GM23338 (cell line): ENCODE results near the gene ZMPSTE24. TPM values are rescaled to one million over a fixed set of nuclear protein-coding genes. Genes with fewer than 3 reads are reported as not detected.

Experiments used
- ATAC-seq: fragments of 200-7000 bp; cut with Tn5 transposase; 3 replicates; pipeline ENCODE4 v1.9.1; 2020
- DNase-seq: peaks from one replicate; pipeline ENCODE4 v3.0.0-alpha.2; 2015; ENCODE audit warnings: low spot score
- H2AFZ ChIP-seq: fragments of 200-600 bp; sonication (generic); 2 replicates; pipeline ENCODE4 v1.8.0; 2016; ENCODE audit warnings: antibody characterized with exemption, mild to moderate bottlenecking, moderate library complexity
- H3F3A ChIP-seq: fragments of 200-600 bp; sonication (generic); replicated peaks from 2 replicates; pipeline ENCODE4 v1.8.0; 2017; ENCODE audit warnings: antibody characterized with exemption, mixed run types, low read depth
- H3K27ac ChIP-seq: fragments of 200-600 bp; sonication (generic); 2 replicates; pipeline ENCODE4 v1.6.1; 2016; ENCODE audit warnings: low read depth
- H3K27me3 ChIP-seq: fragments of 200-600 bp; sonication (generic); 2 replicates; pipeline ENCODE4 v1.8.0; 2016; ENCODE audit warnings: mild to moderate bottlenecking, mixed run types, moderate library complexity; ENCODE audit not compliant: insufficient read depth
- H3K36me3 ChIP-seq: fragments of 200-600 bp; sonication (generic); 2 replicates; pipeline ENCODE4 v1.8.0; 2016; ENCODE audit warnings: mild to moderate bottlenecking; ENCODE audit not compliant: insufficient read depth
- H3K4me1 ChIP-seq: fragments of 200-600 bp; sonication (generic); 2 replicates; pipeline ENCODE4 v1.8.0; 2016; ENCODE audit warnings: mild to moderate bottlenecking, moderate library complexity; ENCODE audit not compliant: insufficient read depth
- H3K4me2 ChIP-seq: fragments of 200-600 bp; sonication (generic); 2 replicates; pipeline ENCODE4 v1.7.1; 2017; ENCODE audit warnings: mixed run types
- H3K4me3 ChIP-seq: fragments of 200-600 bp; sonication (generic); 2 replicates; pipeline ENCODE4 v1.6.1; 2016; ENCODE audit warnings: mixed run types
- H3K79me2 ChIP-seq: fragments of 200-600 bp; sonication (generic); replicated peaks from 2 replicates; pipeline ENCODE4 v1.8.0; 2017; ENCODE audit warnings: mild to moderate bottlenecking; ENCODE audit not compliant: insufficient read depth
- H3K9me2 ChIP-seq: fragments of 200-600 bp; sonication (generic); 2 replicates; pipeline ENCODE4 v1.8.0; 2017; ENCODE audit not compliant: insufficient read depth
- H4K20me1 ChIP-seq: fragments of 200-600 bp; sonication (generic); replicated peaks from 2 replicates; pipeline ENCODE4 v1.8.0; 2017; ENCODE audit warnings: mild to moderate bottlenecking; ENCODE audit not compliant: insufficient read depth
- H3K27ac Mint-ChIP-seq: 2 replicates; pipeline ENCODE4 v1.8.0; 2020; ENCODE audit warnings: inconsistent platforms, mild to moderate bottlenecking, moderate library complexity, mixed read lengths
- H3K27me3 Mint-ChIP-seq: 3 replicates; pipeline ENCODE4 v1.8.0; 2022; ENCODE audit warnings: low read depth, mild to moderate bottlenecking, moderate library complexity, mixed read lengths, inconsistent platforms; ENCODE audit not compliant: insufficient read depth, poor library complexity
- H3K36me3 Mint-ChIP-seq: 3 replicates; pipeline ENCODE4 v1.8.0; 2021; ENCODE audit warnings: low read depth, mild to moderate bottlenecking, inconsistent platforms, moderate library complexity, mixed read lengths
- H3K4me1 Mint-ChIP-seq: 3 replicates; pipeline ENCODE4 v1.8.0; 2020; ENCODE audit warnings: mild to moderate bottlenecking, inconsistent platforms, mixed read lengths
- H3K4me3 Mint-ChIP-seq: 3 replicates; pipeline ENCODE4 v1.8.0; 2021; ENCODE audit warnings: moderate library complexity, mild to moderate bottlenecking, inconsistent platforms, mixed read lengths
- H3K9me3 Mint-ChIP-seq: 3 replicates; pipeline ENCODE4 v1.8.0; 2020; ENCODE audit warnings: moderate library complexity, mild to moderate bottlenecking, inconsistent platforms, mixed read lengths
- CREB1 ChIP-seq: fragments of 250-450 bp; sonication (Bioruptor Pico); IDR thresholded peaks from 2 replicates; pipeline ENCODE4 v1.5.0; 2020; ENCODE audit warnings: low read depth, mild to moderate bottlenecking, moderate library complexity
- EZH2 ChIP-seq: fragments of 200-600 bp; sonication (generic); IDR thresholded peaks from one replicate; pipeline ENCODE4 v1.8.0; 2017; ENCODE audit warnings: antibody characterized with exemption, mild to moderate bottlenecking, low read depth; ENCODE audit not compliant: unreplicated experiment
- EZH2phosphoT487 ChIP-seq: fragments of 200-600 bp; sonication (generic); IDR thresholded peaks from one replicate; pipeline ENCODE4 v1.8.1; 2018; ENCODE audit warnings: antibody characterized with exemption; ENCODE audit not compliant: unreplicated experiment
- JUNB ChIP-seq: IDR thresholded peaks from one replicate; pipeline ENCODE4 v1.6.1; 2016; ENCODE audit warnings: antibody characterized with exemption; ENCODE audit not compliant: unreplicated experiment
- POLR2AphosphoS5 ChIP-seq: IDR thresholded peaks from 2 replicates; pipeline ENCODE4 v1.6.1; 2016; ENCODE audit warnings: antibody characterized with exemption, low read depth
- ZNF114 ChIP-seq: fragments of 250-450 bp; sonication (Bioruptor Pico); IDR thresholded peaks from 2 replicates; pipeline ENCODE4 v1.5.0; 2020; ENCODE audit warnings: mild to moderate bottlenecking, moderate library complexity
- polyA plus RNA-seq: library from polyadenylated mRNA; unstranded; fragments of >200 nt; fragmentation: Nextera tagmentation; extraction: Ambion mirVana; gene quantifications from 2 replicates; pipeline ENCODE4 v1.2.1, GENCODE V29; 2016
- total RNA-seq: library from RNA; depleted of rRNA; stranded (reverse); fragments of >200 nt; shearing (Covaris generic); gene quantifications from 2 replicates; pipeline ENCODE4 v1.2.3, GENCODE V29; 2014
- TF ChIP-seq, protein P1 (sequence below): fragments of 250-450 bp; sonication (Bioruptor Pico); IDR thresholded peaks from 2 replicates; pipeline ENCODE4 v1.5.0; 2020; ENCODE audit warnings: mild to moderate bottlenecking, moderate library complexity

ZMPSTE24 gene
- total and polyA plus RNA-seq, 2 experiments from 2014 or later: 23.1 to 51.2 TPM

DNA sequence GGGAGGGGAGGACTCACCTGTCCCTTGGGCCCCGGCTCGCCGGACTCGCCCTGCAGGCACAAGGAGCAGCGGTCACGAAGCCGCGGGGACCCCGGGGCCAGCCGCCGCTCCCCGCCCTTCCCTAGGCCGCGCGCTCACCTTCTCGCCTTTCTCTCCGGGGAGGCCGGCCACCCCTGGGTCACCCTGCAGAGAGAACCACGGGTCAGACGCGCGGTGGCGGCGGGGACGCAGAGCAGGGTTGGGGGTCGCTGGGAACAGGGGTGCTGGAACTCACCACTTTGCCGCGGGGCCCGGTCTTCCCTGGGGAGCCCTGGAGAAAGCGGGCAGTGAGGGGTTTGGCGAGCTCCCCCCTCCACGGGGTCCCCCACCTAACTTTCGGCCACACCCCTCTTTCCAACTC is 45.8 kb downstream of the ZMPSTE24 start:
- H3K27me3 Mint-ChIP-seq: peaks cover 14% of the 10 kb centered on the region
- Histone ChIP-seq H3K4me1 (no peaks in the 10 kb centered on the region; the same call in 1 of the 2 replicates), H3K79me2 (no peaks in the 10 kb centered on the region), H3K36me3 (no peaks in the 10 kb centered on the region), H3K4me3 (peak overlapping the region; percentile 70), H3K9me2 (no peaks in the 10 kb centered on the region), H4K20me1 (no peaks in the 10 kb centered on the region), H2AFZ (peak overlapping the region; percentile 95), H3F3A (no peaks in the 10 kb centered on the region), H3K4me2 (peak overlapping the region; percentile 85), H3K27ac (no peak overlapping the region), H3K27me3 (peaks cover 33% of the 10 kb centered on the region)
- DNase-seq: no peak
- no peak overlapping the region for H3K27ac Mint-ChIP-seq
- no peak for TF ChIP-seq JUNB
- TF ChIP-seq, protein P1, sequence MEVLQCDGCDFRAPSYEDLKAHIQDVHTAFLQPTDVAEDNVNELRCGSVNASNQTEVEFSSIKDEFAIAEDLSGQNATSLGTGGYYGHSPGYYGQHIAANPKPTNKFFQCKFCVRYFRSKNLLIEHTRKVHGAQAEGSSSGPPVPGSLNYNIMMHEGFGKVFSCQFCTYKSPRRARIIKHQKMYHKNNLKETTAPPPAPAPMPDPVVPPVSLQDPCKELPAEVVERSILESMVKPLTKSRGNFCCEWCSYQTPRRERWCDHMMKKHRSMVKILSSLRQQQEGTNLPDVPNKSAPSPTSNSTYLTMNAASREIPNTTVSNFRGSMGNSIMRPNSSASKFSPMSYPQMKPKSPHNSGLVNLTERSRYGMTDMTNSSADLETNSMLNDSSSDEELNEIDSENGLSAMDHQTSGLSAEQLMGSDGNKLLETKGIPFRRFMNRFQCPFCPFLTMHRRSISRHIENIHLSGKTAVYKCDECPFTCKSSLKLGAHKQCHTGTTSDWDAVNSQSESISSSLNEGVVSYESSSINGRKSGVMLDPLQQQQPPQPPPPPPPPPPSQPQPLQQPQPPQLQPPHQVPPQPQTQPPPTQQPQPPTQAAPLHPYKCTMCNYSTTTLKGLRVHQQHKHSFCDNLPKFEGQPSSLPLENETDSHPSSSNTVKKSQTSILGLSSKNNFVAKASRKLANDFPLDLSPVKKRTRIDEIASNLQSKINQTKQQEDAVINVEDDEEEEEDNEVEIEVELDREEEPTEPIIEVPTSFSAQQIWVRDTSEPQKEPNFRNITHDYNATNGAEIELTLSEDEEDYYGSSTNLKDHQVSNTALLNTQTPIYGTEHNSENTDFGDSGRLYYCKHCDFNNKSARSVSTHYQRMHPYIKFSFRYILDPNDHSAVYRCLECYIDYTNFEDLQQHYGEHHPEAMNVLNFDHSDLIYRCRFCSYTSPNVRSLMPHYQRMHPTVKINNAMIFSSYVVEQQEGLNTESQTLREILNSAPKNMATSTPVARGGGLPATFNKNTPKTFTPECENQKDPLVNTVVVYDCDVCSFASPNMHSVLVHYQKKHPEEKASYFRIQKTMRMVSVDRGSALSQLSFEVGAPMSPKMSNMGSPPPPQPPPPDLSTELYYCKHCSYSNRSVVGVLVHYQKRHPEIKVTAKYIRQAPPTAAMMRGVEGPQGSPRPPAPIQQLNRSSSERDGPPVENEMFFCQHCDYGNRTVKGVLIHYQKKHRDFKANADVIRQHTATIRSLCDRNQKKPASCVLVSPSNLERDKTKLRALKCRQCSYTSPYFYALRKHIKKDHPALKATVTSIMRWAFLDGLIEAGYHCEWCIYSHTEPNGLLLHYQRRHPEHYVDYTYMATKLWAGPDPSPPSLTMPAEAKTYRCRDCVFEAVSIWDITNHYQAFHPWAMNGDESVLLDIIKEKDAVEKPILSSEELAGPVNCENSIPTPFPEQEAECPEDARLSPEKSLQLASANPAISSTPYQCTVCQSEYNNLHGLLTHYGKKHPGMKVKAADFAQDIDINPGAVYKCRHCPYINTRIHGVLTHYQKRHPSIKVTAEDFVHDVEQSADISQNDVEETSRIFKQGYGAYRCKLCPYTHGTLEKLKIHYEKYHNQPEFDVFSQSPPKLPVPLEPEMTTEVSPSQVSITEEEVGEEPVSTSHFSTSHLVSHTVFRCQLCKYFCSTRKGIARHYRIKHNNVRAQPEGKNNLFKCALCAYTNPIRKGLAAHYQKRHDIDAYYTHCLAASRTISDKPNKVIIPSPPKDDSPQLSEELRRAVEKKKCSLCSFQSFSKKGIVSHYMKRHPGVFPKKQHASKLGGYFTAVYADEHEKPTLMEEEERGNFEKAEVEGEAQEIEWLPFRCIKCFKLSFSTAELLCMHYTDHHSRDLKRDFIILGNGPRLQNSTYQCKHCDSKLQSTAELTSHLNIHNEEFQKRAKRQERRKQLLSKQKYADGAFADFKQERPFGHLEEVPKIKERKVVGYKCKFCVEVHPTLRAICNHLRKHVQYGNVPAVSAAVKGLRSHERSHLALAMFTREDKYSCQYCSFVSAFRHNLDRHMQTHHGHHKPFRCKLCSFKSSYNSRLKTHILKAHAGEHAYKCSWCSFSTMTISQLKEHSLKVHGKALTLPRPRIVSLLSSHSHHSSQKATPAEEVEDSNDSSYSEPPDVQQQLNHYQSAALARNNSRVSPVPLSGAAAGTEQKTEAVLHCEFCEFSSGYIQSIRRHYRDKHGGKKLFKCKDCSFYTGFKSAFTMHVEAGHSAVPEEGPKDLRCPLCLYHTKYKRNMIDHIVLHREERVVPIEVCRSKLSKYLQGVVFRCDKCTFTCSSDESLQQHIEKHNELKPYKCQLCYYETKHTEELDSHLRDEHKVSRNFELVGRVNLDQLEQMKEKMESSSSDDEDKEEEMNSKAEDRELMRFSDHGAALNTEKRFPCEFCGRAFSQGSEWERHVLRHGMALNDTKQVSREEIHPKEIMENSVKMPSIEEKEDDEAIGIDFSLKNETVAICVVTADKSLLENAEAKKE: no peak
- TF ChIP-seq CREB1 (CRISPR knock-in tag): no peak
- no peak for TF ChIP-seq EZH2
- TF ChIP-seq POLR2AphosphoS5: no peak
- no peaks in the 10 kb centered on the region for H3K36me3 Mint-ChIP-seq
- peaks cover 6% of the 10 kb centered on the region; the same call in 1 of the 3 replicates for H3K4me1 Mint-ChIP-seq
- H3K9me3 Mint-ChIP-seq: no peaks in the 10 kb centered on the region
- H3K4me3 Mint-ChIP-seq: peak overlapping the region; percentile 68
- ATAC-seq: peak; percentile 13

DNA sequence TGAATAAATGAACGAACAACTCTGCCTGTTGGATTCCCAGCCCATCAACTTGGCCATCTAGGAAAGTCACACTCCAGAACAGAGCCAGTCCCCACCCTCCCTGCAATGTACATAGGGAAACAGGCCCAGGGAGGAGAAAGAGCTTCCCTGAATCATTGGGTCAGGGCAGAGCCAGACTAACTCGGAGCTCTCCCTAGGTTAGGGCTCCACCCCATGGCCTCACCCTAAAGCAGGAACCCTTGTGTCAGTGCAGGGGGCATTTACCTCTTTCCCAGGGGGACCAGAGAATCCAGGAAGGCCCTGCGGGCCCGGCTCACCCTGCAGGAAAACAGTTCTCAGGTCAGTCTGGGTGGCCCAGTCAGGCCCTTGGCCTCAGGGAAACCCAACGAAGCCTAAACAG is 47.4 kb downstream of the ZMPSTE24 start:
- Histone ChIP-seq H3K27me3 (peaks cover 33% of the 10 kb centered on the region), H3K36me3 (no peaks in the 10 kb centered on the region), H3K4me1 (no peaks in the 10 kb centered on the region; the same call in 1 of the 2 replicates), H3F3A (no peaks in the 10 kb centered on the region), H3K79me2 (no peaks in the 10 kb centered on the region), H2AFZ (no peak overlapping the region), H3K4me2 (no peak overlapping the region), H3K27ac (no peak overlapping the region), H4K20me1 (no peaks in the 10 kb centered on the region), H3K4me3 (no peak overlapping the region), H3K9me2 (no peaks in the 10 kb centered on the region)
- H3K27me3 Mint-ChIP-seq: peaks cover 14% of the 10 kb centered on the region
- H3K4me3 Mint-ChIP-seq: no peak overlapping the region
- no peak overlapping the region for H3K27ac Mint-ChIP-seq
- no peaks in the 10 kb centered on the region for H3K36me3 Mint-ChIP-seq
- no peaks in the 10 kb centered on the region for H3K9me3 Mint-ChIP-seq
- no peaks in the 10 kb centered on the region for H3K4me1 Mint-ChIP-seq
- ATAC-seq (peak; percentile 55), DNase-seq (peak; percentile 40)
- TF ChIP-seq ZNF114 (no peak), EZH2phosphoT487 (no peak)
- TF ChIP-seq, protein P1: no peak
